ENCODE measurements around the gene FUT2.
"Not testable (repeated sequence)": the region's sequence is repeated elsewhere in the genome, so short reads cannot be mapped to it uniquely, and the experiment has no call there.

Gene FUT2

DNA sequence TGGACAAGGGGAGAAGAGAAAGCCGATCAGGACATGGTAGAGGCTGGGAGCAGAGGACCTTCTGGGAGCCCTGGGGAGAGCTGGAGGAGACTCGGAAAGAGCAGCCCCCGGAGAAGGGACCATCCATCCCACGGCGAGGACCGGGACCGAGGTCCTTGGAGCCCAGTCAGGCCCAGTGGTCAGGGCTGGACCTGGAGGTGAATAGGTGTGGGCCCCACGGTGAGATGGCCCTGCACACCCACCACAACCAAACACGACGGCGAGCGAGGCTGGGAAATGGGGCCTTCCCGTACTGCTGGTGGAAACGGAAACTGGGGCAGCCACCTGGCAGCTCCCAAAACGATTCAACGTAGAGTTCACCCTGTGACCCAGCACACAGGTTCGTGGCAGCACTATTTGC lies 19.3 kb upstream of the FUT2 start:
- TF ChIP-seq, protein P1, sequence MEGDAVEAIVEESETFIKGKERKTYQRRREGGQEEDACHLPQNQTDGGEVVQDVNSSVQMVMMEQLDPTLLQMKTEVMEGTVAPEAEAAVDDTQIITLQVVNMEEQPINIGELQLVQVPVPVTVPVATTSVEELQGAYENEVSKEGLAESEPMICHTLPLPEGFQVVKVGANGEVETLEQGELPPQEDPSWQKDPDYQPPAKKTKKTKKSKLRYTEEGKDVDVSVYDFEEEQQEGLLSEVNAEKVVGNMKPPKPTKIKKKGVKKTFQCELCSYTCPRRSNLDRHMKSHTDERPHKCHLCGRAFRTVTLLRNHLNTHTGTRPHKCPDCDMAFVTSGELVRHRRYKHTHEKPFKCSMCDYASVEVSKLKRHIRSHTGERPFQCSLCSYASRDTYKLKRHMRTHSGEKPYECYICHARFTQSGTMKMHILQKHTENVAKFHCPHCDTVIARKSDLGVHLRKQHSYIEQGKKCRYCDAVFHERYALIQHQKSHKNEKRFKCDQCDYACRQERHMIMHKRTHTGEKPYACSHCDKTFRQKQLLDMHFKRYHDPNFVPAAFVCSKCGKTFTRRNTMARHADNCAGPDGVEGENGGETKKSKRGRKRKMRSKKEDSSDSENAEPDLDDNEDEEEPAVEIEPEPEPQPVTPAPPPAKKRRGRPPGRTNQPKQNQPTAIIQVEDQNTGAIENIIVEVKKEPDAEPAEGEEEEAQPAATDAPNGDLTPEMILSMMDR (IDR thresholded peaks at IDR 0.05; ENCODE audit: insufficient read depth, low read depth, low read length, missing control alignments): no peak
- no peak for DNase-seq (ENCODE audit: low read depth)
- H3K4me3 ChIP-seq (ENCODE audit: low read length): no peak overlapping the region

DNA sequence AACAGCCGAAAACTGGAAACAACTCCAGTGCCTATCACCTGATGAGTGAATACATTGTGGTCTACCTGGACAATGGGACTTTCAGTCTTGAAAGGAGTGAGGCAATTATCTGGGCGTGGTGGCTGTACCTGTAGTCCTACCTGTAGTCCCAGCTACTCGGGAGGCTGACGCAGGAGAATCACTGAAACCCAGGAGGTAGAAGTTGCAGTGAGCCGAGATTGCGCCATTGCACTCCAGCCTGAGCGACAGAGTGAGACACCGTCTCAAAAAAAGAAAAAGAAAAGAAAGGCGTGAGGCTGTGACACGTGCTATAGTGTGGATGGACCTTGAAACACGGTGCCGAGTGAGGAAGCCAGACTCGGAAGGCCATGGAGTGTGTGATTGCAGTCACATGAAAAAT lies 18.9 kb upstream of the FUT2 start:
- TF ChIP-seq, protein P1 (IDR thresholded peaks at IDR 0.05; ENCODE audit: insufficient read depth, low read depth, low read length, missing control alignments): no peak
- DNase-seq (ENCODE audit: low read depth): peak; percentile 92
- H3K4me3 ChIP-seq (ENCODE audit: low read length): no peak overlapping the region

DNA sequence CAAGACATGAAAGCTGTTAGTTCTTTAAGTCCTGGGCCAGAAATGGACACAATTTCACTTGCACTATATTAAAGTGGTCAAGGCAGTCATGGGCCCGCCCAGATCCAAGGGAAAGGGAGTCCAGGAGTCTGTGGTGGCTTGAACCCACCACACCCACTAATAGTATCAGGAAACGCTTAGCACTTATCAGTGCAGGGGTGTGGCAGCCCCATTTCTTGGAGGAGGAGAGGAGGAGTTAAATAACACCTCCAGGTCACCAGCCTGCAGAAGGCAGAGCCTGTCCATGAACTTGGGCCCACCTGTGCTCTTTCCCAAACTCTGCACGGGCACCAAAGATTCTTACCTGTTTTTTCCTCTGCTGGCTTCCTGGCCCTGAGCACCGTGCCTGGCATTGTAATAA lies 17.6 kb upstream of the FUT2 start:
- TF ChIP-seq, protein P1 (IDR thresholded peaks at IDR 0.05; ENCODE audit: insufficient read depth, low read depth, low read length, missing control alignments): no peak
- peak; percentile 23 for DNase-seq (ENCODE audit: low read depth)

DNA sequence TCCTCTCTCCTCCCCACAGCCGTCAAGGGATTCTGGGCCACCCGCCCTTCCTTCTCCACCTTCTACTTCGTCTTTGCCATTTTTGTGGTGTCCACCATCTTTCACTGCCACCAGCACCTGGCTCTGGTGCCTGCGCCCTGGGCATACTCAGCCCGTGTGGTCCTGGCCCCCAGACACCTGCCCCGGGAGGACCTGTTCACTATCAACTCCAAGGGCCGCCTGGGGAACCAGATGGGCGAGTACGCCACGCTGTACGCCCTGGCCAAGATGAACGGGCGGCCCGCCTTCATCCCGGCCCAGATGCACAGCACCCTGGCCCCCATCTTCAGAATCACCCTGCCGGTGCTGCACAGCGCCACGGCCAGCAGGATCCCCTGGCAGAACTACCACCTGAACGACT lies 15.8 kb upstream of the FUT2 start:
- H3K4me3 ChIP-seq (ENCODE audit: low read length); DNase-seq (ENCODE audit: low read depth): not testable (repeated sequence)

More for the DNA sequence above, 17.6 kb upstream of the FUT2 start:
- no peak overlapping the region for H3K4me3 ChIP-seq (ENCODE audit: low read length)

DNA sequence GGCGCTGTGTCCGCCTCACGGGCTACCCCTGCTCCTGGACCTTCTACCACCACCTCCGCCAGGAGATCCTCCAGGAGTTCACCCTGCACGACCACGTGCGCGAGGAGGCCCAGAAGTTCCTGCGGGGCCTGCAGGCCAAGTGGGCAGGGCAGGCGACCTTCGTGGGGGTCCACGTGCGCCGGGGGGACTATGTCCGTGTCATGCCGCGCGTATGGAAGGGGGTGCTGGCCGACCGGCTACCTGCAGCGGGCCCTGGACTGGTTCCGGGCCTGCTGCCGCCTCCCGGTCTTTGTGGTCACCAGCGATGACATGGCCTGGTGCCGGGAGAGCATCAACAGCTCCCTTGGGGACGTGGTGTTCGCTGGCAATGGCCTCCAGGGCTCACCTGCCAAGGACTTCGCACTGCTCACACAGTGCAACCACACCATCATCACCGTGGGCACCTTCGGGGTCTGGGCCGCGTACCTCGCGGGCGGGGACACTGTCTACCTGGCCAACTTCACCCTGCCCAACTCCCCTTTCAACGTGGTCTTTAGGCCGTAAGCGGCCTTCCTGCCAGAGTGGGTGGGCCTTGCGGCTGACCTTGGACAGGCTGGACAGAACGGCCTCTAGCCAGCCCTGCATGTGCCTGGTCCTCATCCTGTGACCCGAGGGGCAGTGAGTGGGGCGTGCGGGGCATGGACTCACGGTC lies 15.2 kb upstream of the FUT2 start:
- TF ChIP-seq, protein P1 (IDR thresholded peaks at IDR 0.05; ENCODE audit: insufficient read depth, low read depth, low read length, missing control alignments): no peak
- no peak overlapping the region for H3K4me3 ChIP-seq (ENCODE audit: low read length)
- DNase-seq (ENCODE audit: low read depth): no peak

DNA sequence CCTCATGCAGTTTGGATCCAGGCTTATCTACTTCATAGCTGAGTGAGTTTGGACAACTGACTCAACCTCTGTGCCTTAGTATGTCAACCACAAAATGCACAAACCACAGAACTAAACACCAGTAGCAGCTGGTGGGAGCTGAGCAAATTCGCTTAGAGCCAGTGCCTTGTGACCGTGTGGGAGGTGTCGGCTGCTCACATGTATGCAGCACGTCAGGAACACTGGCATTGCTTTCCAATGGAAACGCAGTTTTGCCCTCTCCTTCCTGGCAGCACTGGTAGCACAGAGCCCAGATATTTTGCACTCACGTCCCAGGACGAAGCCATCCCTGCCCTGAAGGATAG lies 14.7 kb upstream of the FUT2 start:
- no peak for DNase-seq (ENCODE audit: low read depth)
- TF ChIP-seq, protein P1 (IDR thresholded peaks at IDR 0.05; ENCODE audit: insufficient read depth, low read depth, low read length, missing control alignments): no peak
- no peak overlapping the region for H3K4me3 ChIP-seq (ENCODE audit: low read length)

DNA sequence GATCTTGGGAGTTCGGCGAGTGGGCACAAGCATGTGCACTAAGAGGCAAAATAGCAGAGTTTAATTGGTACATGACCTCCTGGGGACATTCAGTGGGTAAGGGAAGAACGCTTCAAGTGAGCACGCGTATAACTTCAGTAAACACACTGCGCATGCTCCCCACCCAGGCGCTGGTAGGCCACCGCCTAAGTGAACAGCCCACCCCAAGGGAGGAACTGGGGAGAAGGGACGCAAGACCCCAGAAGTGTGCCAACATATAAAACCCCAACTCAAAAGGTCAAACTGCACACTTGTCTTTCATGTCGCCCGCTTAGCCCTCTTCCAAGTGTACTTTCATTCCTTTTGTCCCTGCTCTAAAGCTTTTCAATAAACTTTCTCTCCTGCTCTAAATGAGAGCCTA lies 12.4 kb upstream of the FUT2 start:
- H3K4me3 ChIP-seq (ENCODE audit: low read length): no peak overlapping the region
- TF ChIP-seq, protein P1 (IDR thresholded peaks at IDR 0.05; ENCODE audit: insufficient read depth, low read depth, low read length, missing control alignments): no peak
- peak; percentile 22 for DNase-seq (ENCODE audit: low read depth)

Data from epithelial cell of esophagus (primary cell).